H9 (cell line): ENCODE data around the gene RNU5B-1. TPM values are rescaled to one million over a fixed set of nuclear protein-coding genes. Genes with fewer than 3 reads are reported as not detected.

Experiments
- DNase-seq: peaks from one replicate; pipeline ENCODE4 v3.0.0-alpha.2; 2017
- H2AFZ ChIP-seq: one replicate; pipeline ENCODE4 v1.6.1; 2013; ENCODE audit warnings: mild to moderate bottlenecking, low read length, control low read depth, moderate library complexity
- H2AK5ac ChIP-seq: 2 replicates; pipeline ENCODE4 v1.6.1; 2013; ENCODE audit warnings: low read length, control low read depth, mixed read lengths; ENCODE audit not compliant: insufficient read length
- H2BK120ac ChIP-seq: one replicate; pipeline ENCODE4 v1.6.1; 2013; ENCODE audit warnings: low read depth, mild to moderate bottlenecking, low read length, control low read depth, inconsistent platforms; ENCODE audit not compliant: poor library complexity, severe bottlenecking
- H2BK12ac ChIP-seq: 2 replicates; pipeline ENCODE4 v1.6.1; 2013; ENCODE audit warnings: low read length, control low read depth, mixed read lengths, low read depth; ENCODE audit not compliant: insufficient read length
- H2BK15ac ChIP-seq: 2 replicates; pipeline ENCODE4 v1.6.1; 2013; ENCODE audit warnings: low read depth, low read length, control low read depth
- H2BK20ac ChIP-seq: one replicate; pipeline ENCODE4 v1.6.1; 2013; ENCODE audit warnings: low read depth, mild to moderate bottlenecking, low read length, control low read depth, inconsistent platforms; ENCODE audit not compliant: poor library complexity, severe bottlenecking
- H2BK5ac ChIP-seq: 2 replicates; pipeline ENCODE4 v1.6.1; 2013; ENCODE audit warnings: low read length, control low read depth, mixed read lengths; ENCODE audit not compliant: insufficient read length
- H3K14ac ChIP-seq: 2 replicates; pipeline ENCODE4 v1.6.1; 2013; ENCODE audit warnings: low read length, control low read depth; ENCODE audit not compliant: insufficient read depth
- H3K18ac ChIP-seq: 2 replicates; pipeline ENCODE4 v1.6.1; 2013; ENCODE audit warnings: low read depth, mild to moderate bottlenecking, mixed read lengths, low read length, control low read depth; ENCODE audit not compliant: insufficient read length
- H3K23ac ChIP-seq: 2 replicates; pipeline ENCODE4 v1.6.1; 2013; ENCODE audit warnings: low read length, control low read depth, mixed read lengths, low read depth; ENCODE audit not compliant: insufficient read length
- H3K23me2 ChIP-seq: 2 replicates; pipeline ENCODE4 v1.6.1; 2013; ENCODE audit warnings: low read depth, mild to moderate bottlenecking, mixed read lengths, low read length, control low read depth; ENCODE audit not compliant: insufficient read length, poor library complexity, severe bottlenecking
- H3K27ac ChIP-seq: 2 replicates; pipeline ENCODE4 v1.5.1; 2013; ENCODE audit warnings: low read length, control low read depth, mixed read lengths, low read depth; ENCODE audit not compliant: insufficient read length
- H3K27me3 ChIP-seq: 2 replicates; pipeline ENCODE4 v1.6.1; 2013; ENCODE audit warnings: low read length, control low read depth, inconsistent platforms; ENCODE audit not compliant: insufficient read depth
- H3K4ac ChIP-seq: 2 replicates; pipeline ENCODE4 v1.6.1; 2013; ENCODE audit warnings: low read depth, mild to moderate bottlenecking, control low read depth, inconsistent platforms, low read length, moderate library complexity
- H3K4me1 ChIP-seq: 2 replicates; pipeline ENCODE4 v1.6.1; 2013; ENCODE audit warnings: low read length, control low read depth, inconsistent platforms; ENCODE audit not compliant: insufficient read depth
- H3K4me2 ChIP-seq: 2 replicates; pipeline ENCODE4 v1.6.1; 2013; ENCODE audit warnings: low read length, control low read depth, mixed read lengths; ENCODE audit not compliant: insufficient read length, insufficient read depth
- H3K56ac ChIP-seq: 2 replicates; pipeline ENCODE4 v1.6.1; 2013; ENCODE audit warnings: low read depth, mild to moderate bottlenecking, mixed read lengths, low read length, control low read depth; ENCODE audit not compliant: insufficient read length
- H3K79me1 ChIP-seq: 2 replicates; pipeline ENCODE4 v1.6.1; 2013; ENCODE audit warnings: low read depth, mild to moderate bottlenecking, moderate library complexity, low read length, control low read depth, inconsistent platforms; ENCODE audit not compliant: insufficient read depth, poor library complexity, severe bottlenecking
- H3K79me2 ChIP-seq: 2 replicates; pipeline ENCODE4 v1.6.1; 2013; ENCODE audit warnings: low read length, control low read depth, inconsistent platforms; ENCODE audit not compliant: insufficient read depth
- H3K9ac ChIP-seq: 2 replicates; pipeline ENCODE4 v1.6.1; 2013; ENCODE audit warnings: low read length, control low read depth, mixed read lengths; ENCODE audit not compliant: insufficient read length; ENCODE audit errors: extremely low read depth
- H3K9me3 ChIP-seq: one replicate; pipeline ENCODE4 v1.6.1; 2013; ENCODE audit warnings: low read depth, low read length, inconsistent platforms; ENCODE audit not compliant: control insufficient read depth
- H3T11ph ChIP-seq: one replicate; pipeline ENCODE4 v1.6.1; 2013; ENCODE audit warnings: mild to moderate bottlenecking, low read length, control low read depth, inconsistent platforms
- H4K20me1 ChIP-seq: one replicate; pipeline ENCODE4 v1.6.1; 2013; ENCODE audit not compliant: control insufficient read depth, insufficient read length, insufficient read depth
- H4K5ac ChIP-seq: 2 replicates; pipeline ENCODE4 v1.6.1; 2013; ENCODE audit warnings: low read depth, mild to moderate bottlenecking, mixed read lengths, low read length, control low read depth; ENCODE audit not compliant: insufficient read length
- H4K8ac ChIP-seq: replicated peaks from 2 replicates; pipeline ENCODE4 v1.6.1; 2013; ENCODE audit warnings: low read length, control low read depth, mixed read lengths, low read depth; ENCODE audit not compliant: insufficient read length
- H4K91ac ChIP-seq: 2 replicates; pipeline ENCODE4 v1.6.1; 2013; ENCODE audit warnings: low read depth, mild to moderate bottlenecking, moderate library complexity, mixed read lengths, low read length, control low read depth; ENCODE audit not compliant: insufficient read length
- H3K27ac Mint-ChIP-seq, 3 experiments: 2 replicates in 2 of 3; 3 replicates in 1 of 3; pipeline ENCODE4 v1.8.0; 2020 to 2021; ENCODE audit warnings: mixed read lengths in 3 of 3, mild to moderate bottlenecking in 1 of 3, moderate library complexity in 1 of 3
- H3K27me3 Mint-ChIP-seq: 2 replicates; pipeline ENCODE4 v1.8.0; 2021; ENCODE audit warnings: low read depth, mild to moderate bottlenecking, moderate library complexity, mixed read lengths
- H3K36me3 Mint-ChIP-seq, 3 experiments: 2 replicates in 2 of 3; 3 replicates in 1 of 3; pipeline ENCODE4 v1.8.0; 2020 to 2021; ENCODE audit warnings: low read depth in 3 of 3, mixed read lengths in 3 of 3; ENCODE audit not compliant: insufficient read depth in 1 of 3
- H3K4me1 Mint-ChIP-seq, 2 experiments: 2 replicates each; pipeline ENCODE4 v1.8.0; 2020; ENCODE audit warnings: mixed read lengths in 2 of 2
- H3K4me3 Mint-ChIP-seq, 2 experiments: 2 replicates in 1 of 2; 3 replicates in 1 of 2; pipeline ENCODE4 v1.8.0; 2020 to 2021; ENCODE audit warnings: mild to moderate bottlenecking in 2 of 2, mixed read lengths in 2 of 2, moderate library complexity in 1 of 2
- H3K9me3 Mint-ChIP-seq, 2 experiments: 2 replicates in 1 of 2; 3 replicates in 1 of 2; pipeline ENCODE4 v1.8.0; 2020; ENCODE audit warnings: mild to moderate bottlenecking in 2 of 2, mixed read lengths in 2 of 2, moderate library complexity in 1 of 2
- CTCF ChIP-seq: fragments of 200-600 bp; sonication (generic); conservative IDR thresholded peaks from 3 replicates; pipeline ENCODE4 v1.8.0; 2021; ENCODE audit warnings: antibody characterized with exemption, mild to moderate bottlenecking
- whole genome bisulfite sequencing: extraction: QIAGEN DNeasy Blood & Tissue Kit; methylation state at CpG from one replicate; pipeline ENCODE4 v1.1.7; 2013; ENCODE audit warnings: missing lambda C conversion rate, low lambda C conversion rate, mixed read lengths; ENCODE audit not compliant: insufficient read length; ENCODE audit errors: extremely low coverage; 5-methylcytosine and 5-hydroxymethylcytosine counted together
- total RNA-seq: library from RNA; stranded (reverse); gene quantifications from 2 replicates; pipeline ENCODE4 v1.2.1, GENCODE V29; 2021

The RNU5B-1 gene
- total RNA-seq, 1 experiment from 2014 or later = not detected

GRCh38 chr15:65329288-65329983, 25.0 kb downstream of the RNU5B-1 start:
- WGBS = no CpG with 5 or more reads among the region's 21 CpGs
- no peaks in the 10 kb centered on the region; a peak in 1 of 5 replicates for H3K9me3 Mint-ChIP-seq

More at GRCh38 chr15:65329288-65329983, 25.0 kb downstream of the RNU5B-1 start:
- H3K27me3 Mint-ChIP-seq = no peaks in the 10 kb centered on the region; the same call in 1 of the 2 replicates
- Histone ChIP-seq H2BK5ac (no peak overlapping the region), H3K9me3 (no peaks in the 10 kb centered on the region), H2BK120ac (no peak overlapping the region), H3T11ph (no peak overlapping the region), H3K79me2 (no peaks in the 10 kb centered on the region), H3K4me1 (no peaks in the 10 kb centered on the region), H2BK20ac (no peak overlapping the region), H3K14ac (no peak overlapping the region), H3K23me2 (no peaks in the 10 kb centered on the region), H3K4me2 (no peak overlapping the region), H3K27me3 (no peaks in the 10 kb centered on the region), H4K91ac (no peak overlapping the region), H3K79me1 (no peaks in the 10 kb centered on the region), H2BK15ac (no peak overlapping the region), H3K18ac (no peak overlapping the region), H2BK12ac (no peak overlapping the region), H3K27ac (no peak overlapping the region), H4K5ac (no peak overlapping the region), H2AK5ac (no peak overlapping the region), H4K8ac (no peak overlapping the region), H2AFZ (no peak overlapping the region), H3K23ac (no peak overlapping the region), H3K56ac (no peak overlapping the region), H3K9ac (no peak overlapping the region), H3K4ac (no peak overlapping the region), H4K20me1 (no peaks in the 10 kb centered on the region)
- no peak for TF ChIP-seq CTCF
- no peak for DNase-seq
- no peak overlapping the region; a peak in 2 of 7 replicates for H3K27ac Mint-ChIP-seq
- peaks cover 19 to 28% (median 25%) of the 10 kb centered on the region in 3 experiments; a peak in 6 of 7 replicates for H3K36me3 Mint-ChIP-seq
- peaks cover 20 to 27% of the 10 kb centered on the region in 2 experiments for H3K4me1 Mint-ChIP-seq
- H3K4me3 Mint-ChIP-seq = no peak overlapping the region
